DMS53 treated with DMSO at 0.1 percent for 48 hours (cell line): ENCODE results near the gene C17orf113.
"Not testable (repeated sequence)": the region's sequence is repeated elsewhere in the genome, so short reads cannot be mapped to it uniquely, and the experiment has no call there.

Experiments
- DNase-seq: peaks from one replicate; lab custom pipeline; 2025; ENCODE audit not compliant: unreplicated experiment; lab: John Stamatoyannopoulos, UW

The C17orf113 gene

GRCh38 chr17:42017866-42018200 lies 32.6 kb downstream of the C17orf113 start:
- DNase-seq, result no peak

- DNase-seq, result peak; percentile 77
Observed at GRCh38 chr17:42016941-42017865, 33.2 kb downstream of the C17orf113 start, which contains the start of gene DNAJC7. DNAJC7 (minus strand) TSS chr17:42017439; CDS start chr17:42017416, 23 bp downstream.

- DNase-seq, result no peak
Observed at GRCh38 chr17:42016411-42016831, 34.0 kb downstream of the C17orf113 start.

- DNase-seq, result not testable (repeated sequence)
Observed at GRCh38 chr17:42013740-42014139, 36.7 kb downstream of the C17orf113 start.

- DNase-seq, result not testable (repeated sequence)
Observed at GRCh38 chr17:42012363-42012762, 38.0 kb downstream of the C17orf113 start.

GRCh38 chr17:42010898-42011516 lies 39.4 kb downstream of the C17orf113 start:
- DNase-seq, result no peak

- not testable (repeated sequence) for DNase-seq
Observed at GRCh38 chr17:42010266-42010680, 40.1 kb downstream of the C17orf113 start.

GRCh38 chr17:42009170-42009569 lies 41.2 kb downstream of the C17orf113 start:
- no peak for DNase-seq

GRCh38 chr17:42005166-42005565 lies 45.2 kb downstream of the C17orf113 start:
- no peak for DNase-seq

- DNase-seq, result no peak
Observed at GRCh38 chr17:42002792-42003301, 47.6 kb downstream of the C17orf113 start.

- no peak for DNase-seq
Observed at GRCh38 chr17:42002175-42002791, 48.1 kb downstream of the C17orf113 start.

- DNase-seq, result no peak
Observed at GRCh38 chr17:42001729-42002128, 48.7 kb downstream of the C17orf113 start.

- no peak for DNase-seq
Observed at GRCh38 chr17:42000413-42001133, 49.8 kb downstream of the C17orf113 start.

GRCh38 chr17:41998497-41998896 lies 51.9 kb downstream of the C17orf113 start:
- no peak for DNase-seq

- DNase-seq, result no peak
Observed at GRCh38 chr17:41996855-41997164, 53.6 kb downstream of the C17orf113 start.

- no peak for DNase-seq
Observed at GRCh38 chr17:41992576-41992975, 57.8 kb downstream of the C17orf113 start.

- no peak for DNase-seq
Observed at GRCh38 chr17:41989702-41990419, 60.5 kb downstream of the C17orf113 start.

- DNase-seq, result no peak
Observed at GRCh38 chr17:41988418-41988817, 62.0 kb downstream of the C17orf113 start.
